SK-N-SH treated with all-trans-retinoic acid at 6 μM for 48 hours (cell line): ENCODE results near the gene RERE.

Experiments used
- ISL1 ChIP-seq: fragments of 250-450 bp; sonication (Bioruptor Pico); IDR thresholded peaks from 2 replicates; pipeline ENCODE4 v2.1.2; 2022; ENCODE audit warnings: mild to moderate bottlenecking, moderate library complexity
- RARB ChIP-seq: fragments of 250-450 bp; sonication (Bioruptor Pico); IDR thresholded peaks from 2 replicates; pipeline ENCODE4 v1.8.0; 2021; ENCODE audit warnings: mild to moderate bottlenecking, moderate library complexity
- ZC3H10 ChIP-seq: fragments of 250-450 bp; sonication (Bioruptor Pico); IDR thresholded peaks from 2 replicates; pipeline ENCODE4 v1.5.1; 2021; ENCODE audit warnings: mild to moderate bottlenecking, moderate library complexity
- ZFP3 ChIP-seq: fragments of 250-450 bp; sonication (Bioruptor Pico); IDR thresholded peaks from 2 replicates; pipeline ENCODE4 v1.5.0; 2020; ENCODE audit warnings: mild to moderate bottlenecking, moderate library complexity

DNA sequence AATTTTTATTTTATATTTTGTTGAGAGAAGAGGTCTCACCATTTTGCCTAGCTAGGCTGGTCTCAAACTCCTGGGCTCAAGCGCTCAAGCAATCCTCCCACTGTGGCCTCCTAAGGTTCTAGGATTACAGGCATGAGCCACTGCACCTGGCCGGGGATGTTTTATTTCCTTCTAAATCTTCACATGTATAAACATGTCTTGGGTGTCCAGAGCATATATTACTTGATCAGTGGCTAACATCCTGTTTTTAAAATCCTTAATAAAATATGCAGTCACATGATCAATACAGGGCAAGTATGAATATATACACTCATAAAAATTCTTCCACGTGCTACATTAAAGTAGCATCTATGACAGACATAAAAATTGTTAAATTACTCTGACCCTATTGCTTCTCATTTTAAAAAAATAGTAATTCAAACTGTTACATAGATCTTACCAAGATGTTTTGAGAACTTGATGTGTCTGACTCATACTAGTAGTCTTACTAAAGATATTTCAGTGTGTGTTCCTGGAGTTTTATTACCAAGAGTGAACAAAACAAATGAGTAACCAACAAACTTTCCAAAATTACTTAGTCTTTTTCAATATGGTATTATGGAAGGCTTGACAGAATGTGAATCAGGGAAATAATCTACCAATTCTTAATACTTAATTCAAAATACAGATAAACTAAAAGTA lies 277.0 kb downstream of the RERE start:
- no peak for TF ChIP-seq ZC3H10 (CRISPR knock-in tag)
- TF ChIP-seq ZFP3 (CRISPR knock-in tag), result no peak
- TF ChIP-seq ISL1 (CRISPR knock-in tag), result no peak
- no peak for TF ChIP-seq RARB (CRISPR knock-in tag)
